Common myeloid progenitor, CD34-positive (primary cell): Measurements from ENCODE around the gene CCNG2.

Experiments
- CTCF ChIA-PET: fragments of 350-600 bp; sonication (Branson Sonifier 250); formaldehyde crosslinking; loops from one replicate; lab custom pipeline; 2021; ENCODE audit warnings: antibody characterized with exemption; lab: Charles Lee
- POLR2A ChIA-PET: fragments of 350-600 bp; sonication (Branson Sonifier 250); formaldehyde crosslinking; loops from one replicate; lab custom pipeline; 2021; ENCODE audit warnings: antibody characterized with exemption; lab: Charles Lee
- DNase-seq, 3 donors: peaks; one replicate each; pipeline versions ENCODE4 v3.0.0 to v3.0.0-alpha.2; 2013
- H3K27ac ChIP-seq, 2 experiments: 1 replicate in 1 of 2; 2 replicates in 1 of 2; pipeline ENCODE4 v1.7.0; 2013; ENCODE audit warnings: inconsistent platforms in 2 of 2, low read length in 2 of 2, mild to moderate bottlenecking in 2 of 2, low read depth in 1 of 2, moderate library complexity in 1 of 2; ENCODE audit not compliant: severe bottlenecking in 2 of 2, insufficient read depth in 1 of 2, poor library complexity in 1 of 2
- H3K27me3 ChIP-seq, 5 experiments: replicated peaks in 2 of 5; 1 replicate in 3 of 5; 2 replicates in 2 of 5; pipeline versions ENCODE4 v1.6.1 to v1.7.0; 2013; ENCODE audit warnings: low read length in 4 of 5, mild to moderate bottlenecking in 2 of 5, moderate library complexity in 2 of 5, inconsistent platforms in 1 of 5; ENCODE audit not compliant: insufficient read depth in 5 of 5, control insufficient read depth in 4 of 5
- H3K36me3 ChIP-seq, 4 experiments: 1 replicate in 2 of 4; 2 replicates in 2 of 4; pipeline versions ENCODE4 v1.6.1 to v1.7.0; 2013; ENCODE audit warnings: low read length in 3 of 4, control low read depth in 1 of 4, mild to moderate bottlenecking in 1 of 4; ENCODE audit not compliant: control insufficient read depth in 4 of 4, insufficient read depth in 4 of 4
- H3K4me1 ChIP-seq, 4 experiments: 1 replicate in 3 of 4; 2 replicates in 1 of 4; pipeline versions ENCODE4 v1.6.1 to v1.7.1; 2013; ENCODE audit warnings: low read length in 3 of 4, mild to moderate bottlenecking in 3 of 4, control low read depth in 1 of 4, inconsistent platforms in 1 of 4, moderate library complexity in 1 of 4; ENCODE audit not compliant: control insufficient read depth in 4 of 4, insufficient read depth in 4 of 4; ENCODE audit errors: control extremely low read depth in 1 of 4
- H3K4me3 ChIP-seq, 7 experiments: 1 replicate in 4 of 7; 2 replicates in 3 of 7; pipeline versions ENCODE4 v1.5.1 to v1.7.0; 2013; ENCODE audit warnings: mild to moderate bottlenecking in 7 of 7, low read length in 6 of 7, moderate library complexity in 6 of 7, inconsistent platforms in 2 of 7, low read depth in 2 of 7, control low read depth in 1 of 7; ENCODE audit not compliant: insufficient read depth in 4 of 7, control insufficient read depth in 1 of 7; ENCODE audit errors: extremely low read depth in 1 of 7
- H3K9me3 ChIP-seq, 5 experiments: 1 replicate in 4 of 5; 2 replicates in 1 of 5; pipeline versions ENCODE4 v1.6.1 to v1.7.1; 2013; ENCODE audit warnings: low read length in 4 of 5, mild to moderate bottlenecking in 2 of 5, inconsistent platforms in 1 of 5, low read depth in 1 of 5, moderate library complexity in 1 of 5; ENCODE audit not compliant: control insufficient read depth in 4 of 5, insufficient read depth in 2 of 5; ENCODE audit errors: control extremely low read depth in 1 of 5
- WGBS: methylation state at CpG from one replicate; pipeline ENCODE4 v1.1.5; 2013; ENCODE audit not compliant: insufficient coverage; 5-methylcytosine and 5-hydroxymethylcytosine counted together

The CCNG2 gene

GRCh38 chr4:77178560-77178959, 21.6 kb downstream of the CCNG2 start:
- ChIA-PET CTCF (interaction anchor here (0.8 to 5.2 kb wide), 4 partner anchors 15 to 83 kb away, joined by 3 to 23 read pairs (median 4); no protein-coding TSS in a partner anchor), POLR2A (interaction anchor here (0.6 kb wide), 1 partner anchor 19 kb away, joined by 3 read pairs; no protein-coding TSS in a partner anchor)
- Histone ChIP-seq H3K27me3 (no peaks in the 10 kb centered on the region), H3K4me1 (peaks cover 0 to 3% (median 0%) of the 10 kb centered on the region in 4 experiments), H3K36me3 (no peaks in the 10 kb centered on the region), H3K4me3 (no peak overlapping the region), H3K27ac (no peak overlapping the region), H3K9me3 (no peaks in the 10 kb centered on the region)
- no peak for DNase-seq
- 100% methylated on average over 1 of the region's 2 CpGs for WGBS

DNA sequence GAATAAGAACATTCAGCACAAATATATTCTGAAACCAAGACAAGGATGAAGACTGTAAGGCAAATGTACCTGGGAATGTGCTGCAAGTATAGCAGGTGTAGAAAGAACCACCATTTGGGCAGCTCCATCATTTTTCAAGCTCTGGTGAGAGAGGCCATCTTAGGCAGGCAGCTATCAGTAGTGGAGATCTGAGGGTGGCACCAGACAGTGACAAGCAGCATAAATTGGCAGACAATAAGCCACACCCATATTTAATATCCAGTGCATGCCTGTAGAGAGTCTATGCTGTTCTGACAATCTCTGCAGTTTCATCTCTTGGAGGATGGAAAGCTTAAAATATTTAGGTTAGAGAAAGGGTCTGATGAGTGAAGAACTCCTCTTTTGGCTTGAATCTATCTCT, 22.5 kb downstream of the CCNG2 start:
- Histone ChIP-seq H3K27ac (no peak overlapping the region), H3K9me3 (no peaks in the 10 kb centered on the region), H3K27me3 (no peaks in the 10 kb centered on the region), H3K4me3 (no peak overlapping the region), H3K36me3 (no peaks in the 10 kb centered on the region), H3K4me1 (peaks cover 0 to 3% (median 0%) of the 10 kb centered on the region in 4 experiments)
- no peak for DNase-seq
- ChIA-PET POLR2A (interaction anchor here (0.7 kb wide), 1 partner anchor 1688 kb away, joined by 4 read pairs; no protein-coding TSS in a partner anchor), CTCF (interaction anchor here (0.7 to 5.2 kb wide), 4 partner anchors 10 to 24 kb away, joined by 3 to 23 read pairs (median 3); no protein-coding TSS in a partner anchor)

GRCh38 chr4:77181720-77182119, 24.7 kb downstream of the CCNG2 start:
- H3K4me3 ChIP-seq, result no peak overlapping the region
- 93% methylated on average over 4 of the region's 4 CpGs for WGBS
- DNase-seq, result no peak
- H3K9me3 ChIP-seq, result no peaks in the 10 kb centered on the region
- H3K4me1 ChIP-seq, result no peaks in the 10 kb centered on the region
- CTCF ChIA-PET, result interaction anchor here (1.5 to 5.2 kb wide), 4 partner anchors 9 to 24 kb away, joined by 3 to 23 read pairs (median 6); no protein-coding TSS in a partner anchor
- H3K36me3 ChIP-seq, result no peaks in the 10 kb centered on the region
- POLR2A ChIA-PET, result no interaction called here
- no peaks in the 10 kb centered on the region for H3K27me3 ChIP-seq
- H3K27ac ChIP-seq, result no peak overlapping the region

DNA sequence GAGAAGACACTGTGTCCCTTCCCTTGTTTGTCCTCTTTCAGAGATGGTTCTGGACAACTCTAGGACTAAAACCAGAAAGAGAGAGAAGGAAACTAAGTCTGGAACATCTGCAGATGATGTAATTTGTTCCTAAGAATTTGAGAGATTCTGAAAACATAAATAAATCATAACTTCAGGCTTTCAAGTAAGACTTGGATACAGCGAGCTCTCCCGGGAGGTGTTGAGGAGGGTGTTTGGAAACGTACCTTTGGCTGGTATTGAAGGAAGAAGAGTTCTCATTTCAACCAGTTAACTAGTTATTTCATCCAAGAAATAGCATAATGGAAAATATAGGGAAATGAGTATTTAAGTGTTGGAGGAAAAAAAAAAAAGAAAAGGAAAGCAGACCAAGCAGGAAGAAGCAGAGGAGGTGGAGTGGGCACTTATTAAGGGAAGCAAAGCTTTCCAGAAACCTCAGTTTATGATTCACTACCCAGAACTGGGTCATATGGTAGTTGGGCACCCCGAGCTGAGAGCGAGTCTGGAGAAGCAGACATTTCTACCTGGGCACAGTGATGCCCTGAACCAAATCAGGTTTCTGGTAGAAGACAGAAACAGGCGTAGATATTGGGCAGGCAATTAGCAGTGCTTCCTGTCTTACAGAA, 26.9 kb downstream of the CCNG2 start:
- no peaks in the 10 kb centered on the region for H3K36me3 ChIP-seq
- no peaks in the 10 kb centered on the region for H3K27me3 ChIP-seq
- WGBS, result 100% methylated on average over 3 of the region's 6 CpGs
- H3K9me3 ChIP-seq, result no peaks in the 10 kb centered on the region
- DNase-seq, result no peak
- ChIA-PET POLR2A (no interaction called here), CTCF (interaction anchor here (0.9 to 1.5 kb wide), 3 partner anchors 18 to 130 kb away, joined by 3 to 4 read pairs (median 3); no protein-coding TSS in a partner anchor)
- H3K4me1 ChIP-seq, result peaks cover 0 to 7% (median 1%) of the 10 kb centered on the region in 4 experiments
- no peak overlapping the region for H3K27ac ChIP-seq
- no peak overlapping the region for H3K4me3 ChIP-seq

DNA sequence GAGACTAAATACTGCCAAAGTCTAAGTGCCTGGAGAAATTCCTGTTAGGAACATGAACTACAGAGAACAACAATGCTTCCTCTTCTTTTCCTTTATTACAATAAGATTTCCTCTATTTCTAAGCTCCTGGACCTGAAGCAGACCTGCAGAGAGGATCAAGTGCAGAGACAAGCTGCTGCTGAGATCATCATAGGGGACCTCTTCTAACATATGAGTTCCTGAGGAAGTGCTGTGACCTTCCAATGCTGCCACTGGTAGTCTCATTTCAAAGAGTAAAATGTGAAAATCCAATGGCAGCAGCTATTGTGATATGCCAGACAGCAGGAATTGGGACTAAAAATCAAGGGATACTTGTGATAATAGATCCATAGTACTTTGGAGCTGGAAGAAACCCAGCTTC, 28.0 kb downstream of the CCNG2 start:
- POLR2A ChIA-PET, result no interaction called here

GRCh38 chr4:77185686-77186085, 28.7 kb downstream of the CCNG2 start:
- CTCF ChIA-PET, result interaction anchor here (0.9 to 1.7 kb wide), 6 partner anchors 10 to 140 kb away, joined by 3 to 5 read pairs (median 4); no protein-coding TSS in a partner anchor
- DNase-seq, result no peak
- peaks cover 0 to 9% (median 1%) of the 10 kb centered on the region in 4 experiments for H3K4me1 ChIP-seq
- no peaks in the 10 kb centered on the region for H3K36me3 ChIP-seq
- no peaks in the 10 kb centered on the region for H3K9me3 ChIP-seq
- H3K4me3 ChIP-seq, result no peak overlapping the region
- POLR2A ChIA-PET, result no interaction called here
- H3K27me3 ChIP-seq, result no peaks in the 10 kb centered on the region
- H3K27ac ChIP-seq, result no peak overlapping the region

More for the DNA sequence above, 28.0 kb downstream of the CCNG2 start:
- Histone ChIP-seq H3K4me1 (peaks cover 0 to 9% (median 1%) of the 10 kb centered on the region in 4 experiments), H3K4me3 (no peak overlapping the region), H3K36me3 (no peaks in the 10 kb centered on the region), H3K9me3 (no peaks in the 10 kb centered on the region), H3K27ac (no peak overlapping the region), H3K27me3 (no peaks in the 10 kb centered on the region)
- DNase-seq, result no peak
- CTCF ChIA-PET, result interaction anchor here (0.9 to 1.7 kb wide), 6 partner anchors 11 to 140 kb away, joined by 3 to 5 read pairs (median 4); no protein-coding TSS in a partner anchor

DNA sequence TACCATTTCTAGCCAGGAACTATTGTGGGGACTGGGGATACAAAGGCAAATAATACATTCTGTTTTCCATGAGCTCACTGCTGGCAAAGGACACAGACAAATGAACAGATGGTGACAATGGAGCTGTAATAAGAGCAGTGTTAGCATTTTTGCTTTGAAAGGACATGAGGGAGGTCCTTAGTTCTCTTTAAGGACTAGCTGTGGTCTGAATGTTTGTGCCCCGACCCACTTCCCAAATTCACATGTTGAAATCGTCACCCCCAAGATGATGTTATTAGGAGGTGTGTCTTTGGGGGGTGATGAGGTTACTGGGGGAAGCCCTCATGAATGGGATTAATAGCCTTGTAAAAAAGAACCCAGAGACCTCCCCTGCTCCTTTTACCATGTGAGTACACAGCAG, 30.3 kb downstream of the CCNG2 start:
- no peak overlapping the region for H3K27ac ChIP-seq
- ChIA-PET CTCF (interaction anchor here (0.9 to 5.3 kb wide), 4 partner anchors 10 to 142 kb away, joined by 3 to 44 read pairs (median 4); no protein-coding TSS in a partner anchor), POLR2A (no interaction called here)
- no peak overlapping the region for H3K4me3 ChIP-seq
- H3K9me3 ChIP-seq, result no peaks in the 10 kb centered on the region
- WGBS, result no CpG with 5 or more reads among the region's 2 CpGs
- H3K36me3 ChIP-seq, result no peaks in the 10 kb centered on the region
- DNase-seq, result peak in 2 of 3 donors; percentile 24
- H3K4me1 ChIP-seq, result peaks cover 0 to 9% (median 1%) of the 10 kb centered on the region in 4 experiments
- no peaks in the 10 kb centered on the region for H3K27me3 ChIP-seq
